GM18519 (cell line): ENCODE measurements around the gene ARMH3.
"Not testable (repeated sequence)": the region's sequence is repeated elsewhere in the genome, so short reads cannot be mapped to it uniquely, and the experiment has no call there.

ENCODE experiments used
- ATAC-seq: cut with Tn5 transposase; IDR thresholded peaks from one replicate; pipeline ENCODE4 v1.9.1; 2021; ENCODE audit warnings: mild to moderate bottlenecking, moderate library complexity; ENCODE audit not compliant: unreplicated experiment, low FRiP score

Gene ARMH3

DNA sequence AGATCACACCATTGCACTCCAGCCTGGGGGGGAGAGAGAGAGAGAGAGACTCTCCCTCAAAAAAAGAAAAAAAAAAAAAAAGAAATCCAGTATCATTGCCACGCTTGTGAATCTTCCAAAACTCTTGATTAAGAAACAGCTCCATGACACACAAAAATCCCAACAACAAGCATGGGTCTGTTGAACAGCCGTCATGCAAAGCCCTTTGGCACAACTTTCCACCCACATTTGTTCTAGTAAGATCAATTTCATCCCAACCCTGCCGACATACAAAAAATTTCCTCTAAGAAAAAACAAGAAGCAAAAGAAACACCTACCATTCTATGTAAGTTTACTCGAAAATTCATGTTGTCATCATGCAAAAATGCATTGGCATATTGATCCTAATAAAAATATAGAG, 62.8 kb downstream of the ARMH3 start:
- no peak for ATAC-seq

DNA sequence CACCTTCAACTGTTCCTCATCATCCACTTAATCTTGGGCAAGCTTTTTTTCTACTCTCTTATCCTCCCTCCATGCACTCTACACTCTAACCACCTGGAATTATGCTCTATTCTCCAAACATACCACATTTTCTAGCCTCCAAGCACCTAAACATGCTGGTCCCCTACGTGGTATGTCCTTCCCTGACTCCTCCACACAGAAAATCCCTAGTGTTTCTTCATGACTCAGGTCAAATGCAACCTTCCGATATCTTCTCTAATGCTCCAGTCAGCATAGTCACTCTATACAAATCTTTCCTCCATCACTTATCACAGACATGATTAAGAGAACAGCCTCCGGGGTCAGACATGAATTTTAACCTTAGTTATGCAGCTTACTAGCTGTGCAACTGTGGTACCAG, 68.8 kb downstream of the ARMH3 start:
- ATAC-seq = no peak

DNA sequence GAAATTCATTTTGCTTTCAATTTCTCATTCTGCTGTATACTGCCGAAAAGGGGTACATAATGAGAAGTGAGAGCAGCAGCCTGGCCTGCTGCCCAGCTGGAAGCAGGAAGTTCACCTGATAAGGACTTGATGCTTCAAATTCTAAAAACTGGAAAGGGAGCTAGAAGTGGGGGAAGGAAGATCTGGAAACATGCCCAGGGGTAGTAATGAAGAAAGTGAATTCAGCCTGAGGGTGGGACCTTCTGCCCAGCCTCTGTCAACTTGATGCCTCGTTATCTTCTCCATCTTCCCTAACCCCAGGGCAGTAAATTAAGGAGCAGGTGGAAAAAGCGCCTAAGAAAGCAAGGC, 69.4 kb downstream of the ARMH3 start:
- no peak for ATAC-seq

DNA sequence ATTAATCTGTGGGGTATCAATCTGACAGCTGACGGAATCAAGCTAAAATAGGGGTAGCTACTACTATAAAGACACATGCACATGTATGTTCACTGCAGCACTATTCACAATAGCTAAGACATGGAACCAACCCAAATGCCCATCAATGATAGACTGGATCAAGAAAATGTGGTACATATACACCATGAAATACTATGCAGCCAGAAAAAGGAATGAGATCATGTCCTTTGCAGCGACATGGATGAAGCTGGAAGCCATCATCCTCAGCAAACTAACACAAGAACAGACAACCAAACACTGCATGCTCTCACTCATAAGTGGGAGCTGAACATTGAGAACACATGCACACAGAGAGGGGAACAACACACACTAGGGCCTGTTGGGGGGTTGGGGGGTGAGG, 75.3 kb downstream of the ARMH3 start:
- not testable (repeated sequence) for ATAC-seq

DNA sequence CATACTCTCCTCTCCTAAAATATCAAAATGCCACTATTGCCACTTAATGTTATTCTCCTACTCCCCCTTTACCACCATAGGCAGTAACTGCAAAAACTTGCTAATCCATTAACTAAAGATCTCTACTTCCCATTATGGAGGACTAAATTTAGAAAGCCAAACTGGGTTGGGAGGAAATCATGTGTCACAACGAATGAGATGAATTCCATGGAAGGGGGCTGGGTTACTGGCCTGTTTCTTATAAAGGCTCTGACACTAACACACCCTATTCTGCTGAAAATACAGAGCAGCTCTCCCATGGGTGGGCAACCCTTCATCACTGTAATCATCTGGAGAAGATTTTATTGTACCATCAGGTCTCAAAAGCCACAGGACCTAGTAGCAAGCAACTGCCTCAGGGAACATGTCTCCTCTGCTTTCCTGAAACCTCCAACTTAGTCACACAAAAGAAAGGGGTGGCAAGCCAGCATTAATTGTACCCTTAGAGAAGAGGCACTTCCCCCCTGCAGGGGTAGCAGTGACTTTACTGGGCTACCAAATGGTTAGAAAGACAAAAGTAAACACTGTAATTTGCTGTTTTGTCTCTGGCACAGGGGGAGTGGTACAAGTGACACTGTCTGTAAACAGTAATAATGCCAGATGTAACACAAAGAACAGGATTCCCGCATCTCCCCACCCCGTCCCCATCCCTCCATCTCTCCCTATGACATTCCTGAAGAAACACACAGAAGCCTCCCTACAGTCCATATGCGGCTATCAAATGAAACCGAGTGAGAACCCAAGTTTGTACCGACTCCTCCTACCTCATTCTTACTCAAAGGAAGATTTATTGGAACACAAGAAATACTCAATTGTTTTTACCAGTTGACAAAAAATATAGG, 81.6 kb downstream of the ARMH3 start:
- ATAC-seq = no peak

DNA sequence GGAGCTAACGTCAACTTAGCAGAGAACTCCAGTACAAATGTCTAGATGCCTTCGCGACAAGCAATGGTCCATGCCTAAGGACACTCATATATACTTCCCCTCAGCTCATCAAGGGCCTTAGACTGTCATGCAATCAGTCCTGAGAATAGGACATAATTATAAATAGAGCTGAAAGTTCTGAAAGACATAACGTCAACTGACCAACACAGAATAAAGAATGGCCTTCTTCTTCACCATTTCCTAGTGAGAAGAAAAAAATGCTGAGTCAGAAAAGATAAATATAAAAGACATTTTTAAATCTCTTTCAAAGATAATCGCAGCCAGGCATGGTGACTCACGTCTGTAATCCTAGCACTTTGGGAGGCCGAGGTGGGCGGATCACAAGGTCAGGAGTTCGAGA, 83.2 kb downstream of the ARMH3 start:
- no peak for ATAC-seq

DNA sequence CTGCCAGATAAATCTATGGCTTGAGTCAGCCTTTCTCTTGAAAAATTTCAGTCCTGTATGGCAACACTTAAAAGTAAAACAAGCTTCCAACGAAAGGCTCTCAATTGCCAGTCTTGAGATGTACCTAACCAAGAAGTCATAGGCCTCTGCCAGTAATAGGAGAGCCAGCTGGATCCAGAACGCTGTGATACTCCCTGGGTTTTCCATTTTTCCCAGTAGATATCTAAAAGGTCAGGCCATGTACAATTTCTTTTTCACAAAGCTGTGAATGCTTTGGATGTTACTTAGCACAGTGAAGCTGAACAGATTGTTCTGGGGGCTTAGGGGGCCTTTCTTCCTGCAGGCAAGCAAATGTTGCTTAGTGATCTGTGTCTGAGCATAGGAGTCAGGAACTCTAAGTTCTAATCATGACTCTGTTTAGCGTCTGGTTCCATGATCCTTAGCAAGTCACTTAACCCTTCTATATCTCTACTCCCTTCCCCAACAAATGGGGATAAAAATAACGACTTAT, 86.5 kb downstream of the ARMH3 start:
- ATAC-seq = no peak

DNA sequence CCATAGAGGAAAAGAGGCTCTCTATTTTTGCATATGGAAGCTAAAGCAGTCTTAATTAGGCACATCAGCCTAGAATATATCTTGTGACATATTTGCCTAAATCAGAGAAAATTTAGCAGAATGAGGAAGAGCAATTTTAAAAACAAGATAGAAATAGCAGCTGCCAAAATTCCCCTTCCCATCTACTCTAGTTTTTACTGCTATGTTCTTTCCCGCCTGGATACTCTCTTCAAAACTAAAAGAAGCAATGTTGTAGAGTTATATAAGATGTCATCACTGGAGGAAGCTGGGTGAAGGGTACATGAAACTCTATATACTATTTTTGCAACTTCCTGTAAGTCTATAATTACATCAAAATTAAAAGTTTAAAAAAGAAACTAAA, 87.0 kb downstream of the ARMH3 start:
- ATAC-seq = no peak

DNA sequence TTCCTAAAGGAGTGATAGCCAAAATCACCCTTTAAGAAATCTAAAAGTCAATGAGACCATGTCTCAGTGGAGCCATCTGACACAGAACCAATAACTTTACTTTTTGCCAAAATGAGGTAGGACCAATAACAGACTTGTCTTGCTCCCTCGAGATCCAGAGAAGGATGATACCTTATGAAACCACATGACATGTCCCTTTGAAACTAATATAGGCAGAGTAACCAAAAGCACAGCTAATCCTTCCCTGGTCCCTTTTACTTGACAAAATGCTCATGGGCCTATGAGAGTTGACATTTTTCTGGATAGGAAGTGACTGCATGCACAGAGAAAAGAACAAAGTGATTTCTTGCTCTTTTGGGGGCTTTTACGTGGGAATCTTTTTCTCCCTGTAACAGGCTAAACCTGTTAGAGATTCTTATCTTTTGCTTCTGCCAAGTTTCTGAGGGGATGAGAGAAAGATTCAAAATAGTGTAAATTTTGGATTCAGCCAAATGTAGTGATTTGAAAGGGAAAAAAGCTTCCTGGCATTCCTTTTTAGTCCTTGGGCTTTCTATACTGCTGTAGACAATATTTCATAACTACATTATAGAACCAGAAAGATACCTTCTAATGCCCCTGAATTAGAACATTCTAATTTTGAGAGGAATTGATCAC, 87.6 kb downstream of the ARMH3 start:
- ATAC-seq = no peak

DNA sequence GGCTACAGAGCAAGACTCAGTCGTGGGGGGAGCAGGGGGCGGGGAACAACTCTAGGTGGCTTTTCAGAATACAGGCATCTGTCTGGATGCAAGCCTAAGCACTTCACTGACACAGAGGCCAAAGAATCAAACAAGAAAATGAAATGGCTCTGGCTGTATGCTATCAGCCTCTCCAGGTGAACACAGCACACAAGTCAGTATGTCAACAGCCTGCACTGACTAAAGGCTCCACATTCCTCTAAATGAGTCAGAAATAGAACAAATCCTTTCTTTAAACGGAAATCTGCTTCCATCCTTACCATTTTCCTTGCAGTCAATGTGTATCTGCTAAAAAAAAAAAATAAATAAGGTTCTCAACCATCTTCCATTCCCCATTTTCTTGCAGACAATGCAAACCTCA, 88.3 kb downstream of the ARMH3 start:
- ATAC-seq = no peak

DNA sequence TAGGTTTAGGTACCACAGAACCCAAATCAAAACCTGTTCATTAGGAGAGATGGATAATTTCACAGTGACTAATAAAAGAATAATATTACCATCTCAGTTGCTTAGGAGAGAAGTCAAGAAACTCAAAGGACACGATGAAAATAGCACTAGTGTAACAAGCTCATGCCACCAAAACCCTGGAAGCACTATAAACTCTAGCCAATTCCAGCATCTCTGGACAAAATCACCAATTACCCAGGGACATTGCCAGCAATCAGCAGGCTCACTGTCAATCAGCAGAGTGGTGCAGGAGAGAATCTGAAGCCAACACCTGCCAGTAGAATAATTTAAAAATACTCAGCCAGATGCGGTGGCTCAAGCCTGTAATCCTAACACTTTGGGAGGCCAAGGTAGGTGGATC, 88.9 kb downstream of the ARMH3 start:
- no peak for ATAC-seq

DNA sequence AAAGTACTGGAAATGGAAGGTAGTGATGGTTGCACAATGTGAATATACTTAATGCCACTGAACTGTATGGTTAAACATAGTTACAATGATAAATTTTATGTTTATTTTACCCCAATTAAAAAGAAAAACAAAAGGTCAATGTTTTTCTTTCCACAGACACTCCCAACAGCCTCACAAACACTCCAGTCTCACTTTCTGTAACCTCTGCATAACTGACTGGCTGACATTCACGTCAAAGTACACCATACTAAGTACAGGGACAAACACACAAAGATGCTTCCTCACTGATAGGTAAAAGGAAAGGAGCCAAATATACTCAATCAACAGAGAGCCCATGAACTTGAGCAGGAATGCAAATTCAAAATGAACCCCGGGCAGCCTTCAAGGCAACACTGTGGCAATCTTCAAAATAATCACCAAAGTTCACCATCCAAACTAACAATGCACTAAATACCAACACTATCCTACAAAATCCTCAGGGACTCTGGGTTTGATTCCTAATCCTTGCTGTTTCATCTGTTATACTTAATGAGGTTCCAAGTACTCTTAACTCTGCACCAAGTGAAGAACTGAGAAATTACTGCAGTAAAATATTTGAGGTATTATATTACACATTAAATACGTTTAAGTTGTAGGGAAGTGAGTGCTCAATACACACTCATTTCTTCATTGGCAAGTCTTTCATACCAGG, 90.8 kb downstream of the ARMH3 start:
- ATAC-seq = no peak

DNA sequence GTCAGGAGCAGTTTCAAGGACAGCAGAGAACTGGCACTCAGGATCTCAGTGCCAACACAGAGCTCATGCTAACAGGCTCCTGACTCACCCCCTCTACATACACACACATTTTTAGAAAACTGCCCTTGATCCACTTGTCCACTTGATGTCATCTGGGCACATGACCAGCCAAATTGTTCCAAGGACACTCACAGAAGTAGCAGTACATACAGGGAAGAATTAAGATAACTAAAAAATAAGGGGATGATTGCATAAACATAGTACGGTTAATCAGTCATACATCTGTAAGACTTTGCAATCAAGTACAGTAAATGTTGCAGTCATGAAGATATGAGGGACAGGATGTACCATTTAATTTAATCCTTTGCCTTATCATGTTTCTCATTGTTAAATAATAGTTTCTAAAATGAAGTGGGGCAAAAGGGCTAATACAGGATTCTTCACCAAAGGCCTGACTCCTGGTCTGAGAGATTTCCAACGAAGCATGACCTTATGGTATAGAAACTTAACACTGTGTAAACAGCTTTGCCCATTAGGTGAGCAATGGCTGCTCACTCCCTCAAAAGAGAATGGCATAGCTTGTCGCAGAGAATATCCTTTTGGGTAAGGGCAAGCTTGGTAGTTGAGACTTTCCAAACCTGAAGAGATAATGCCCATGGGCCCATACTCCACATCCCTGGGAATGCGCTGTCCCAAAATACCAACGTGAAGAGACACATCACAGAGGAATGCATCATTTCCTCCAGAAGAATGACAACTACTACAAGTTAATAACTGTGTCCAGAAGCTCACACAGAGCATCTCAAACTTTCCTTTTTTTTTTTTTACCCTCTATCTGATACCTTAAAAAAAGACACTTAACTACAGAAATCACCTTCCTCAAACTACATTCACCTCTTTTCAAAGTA, 94.1 kb downstream of the ARMH3 start:
- no peak for ATAC-seq

DNA sequence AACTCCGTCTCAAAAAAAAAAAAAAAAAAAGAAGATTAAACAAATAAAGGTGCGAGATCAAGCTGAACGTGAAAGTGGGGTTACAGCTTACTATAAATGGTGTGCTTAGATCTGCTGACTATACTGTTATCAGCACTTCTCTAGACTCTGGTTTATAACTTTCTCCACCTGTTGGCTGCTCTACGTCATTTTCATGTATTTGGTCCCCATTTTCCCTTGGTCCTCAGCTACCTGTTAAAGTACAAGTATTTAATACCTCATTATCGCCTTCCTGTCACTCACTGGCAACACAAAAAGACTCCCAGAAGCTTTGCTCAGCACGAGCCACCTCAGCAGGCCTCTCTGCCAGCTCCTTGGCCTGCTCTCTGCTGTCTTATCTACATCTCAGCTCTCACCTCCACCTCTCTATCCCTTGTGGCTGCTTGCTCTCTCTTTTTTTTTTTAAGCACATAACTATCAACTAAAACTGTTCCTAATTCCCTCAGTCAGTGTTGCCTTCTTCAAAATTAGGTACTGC, 95.0 kb downstream of the ARMH3 start:
- no peak for ATAC-seq

DNA sequence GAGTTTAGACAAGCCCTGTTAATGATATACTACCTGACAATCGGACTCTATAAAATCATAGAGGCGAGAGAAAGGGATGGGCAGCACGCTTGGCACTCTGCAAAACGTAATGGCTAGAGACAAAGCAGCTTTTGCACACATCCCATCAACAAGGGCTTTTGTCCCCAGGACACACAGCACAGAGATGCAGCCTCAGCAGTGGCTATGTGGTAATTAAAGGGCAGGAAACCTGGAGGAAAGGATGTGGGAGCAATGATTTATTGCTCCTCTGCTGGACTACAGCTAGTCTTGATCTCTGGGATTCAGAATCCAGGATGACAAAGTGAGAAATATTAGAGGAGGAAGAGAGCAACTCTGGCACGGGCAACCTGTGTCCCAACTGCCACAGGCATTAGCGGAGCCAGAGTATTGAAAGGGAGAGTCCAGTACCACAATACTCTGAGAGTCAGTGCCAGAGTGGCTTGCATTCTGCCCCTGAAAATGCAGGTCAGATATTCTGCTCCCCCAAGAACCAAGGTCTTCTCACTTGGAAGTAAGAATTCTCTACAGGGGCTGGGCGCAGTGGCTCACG, 96.5 kb downstream of the ARMH3 start:
- no peak for ATAC-seq

DNA sequence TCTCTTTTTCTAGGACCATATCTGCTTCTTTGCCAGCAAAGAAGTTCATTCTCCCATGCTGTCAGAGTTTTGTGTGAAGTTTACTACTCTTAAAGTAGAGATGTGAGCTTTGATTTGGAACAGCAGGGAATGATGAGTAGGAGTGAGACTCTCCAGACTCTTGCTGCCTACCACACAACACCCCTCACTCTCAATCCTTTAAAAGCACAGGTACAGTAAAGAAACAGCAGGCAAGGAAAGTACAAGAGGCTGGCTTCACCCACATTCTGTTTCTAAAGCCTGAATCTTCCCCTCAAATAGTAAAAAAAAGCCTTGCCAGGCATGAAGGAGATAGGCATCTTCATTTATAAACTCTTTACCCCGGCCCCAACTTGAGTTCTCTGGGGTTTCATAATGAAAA, 97.3 kb downstream of the ARMH3 start:
- no peak for ATAC-seq

DNA sequence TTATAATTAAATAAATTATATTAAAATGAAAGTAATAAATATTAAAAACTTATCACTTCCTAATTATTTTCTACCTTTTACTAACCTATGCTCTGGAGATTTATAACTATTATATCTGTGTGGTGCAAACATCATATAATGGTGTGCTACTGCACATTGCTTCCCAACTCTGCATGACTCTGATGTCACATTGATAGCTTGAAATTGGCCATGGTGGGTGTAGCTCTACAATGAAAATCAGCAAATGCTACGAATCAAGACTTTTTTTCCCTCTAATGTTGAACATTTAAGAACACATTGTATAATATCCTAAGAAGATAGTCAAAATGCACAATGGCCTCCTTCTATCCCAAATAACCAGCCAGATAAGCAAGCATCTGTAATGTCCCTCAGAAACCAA, 99.1 kb downstream of the ARMH3 start:
- ATAC-seq = no peak

DNA sequence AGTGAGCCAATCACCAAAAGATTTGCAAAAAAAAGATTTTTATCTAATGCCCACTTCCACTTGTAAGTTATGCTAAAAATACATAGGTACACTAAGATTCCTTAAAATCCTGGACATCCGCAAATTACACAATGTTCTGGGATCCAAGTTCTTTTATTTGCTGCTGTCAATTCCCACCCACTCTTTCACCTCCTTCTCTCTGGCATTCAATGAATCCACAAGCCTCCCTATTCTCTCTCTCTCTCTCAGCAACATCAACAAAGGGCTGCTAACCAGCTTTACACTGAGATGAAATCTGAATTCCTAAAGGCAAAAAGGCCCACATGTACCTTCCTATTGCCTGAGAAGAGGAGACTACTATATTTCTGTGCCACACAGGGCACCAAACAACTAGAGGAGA, 99.9 kb downstream of the ARMH3 start:
- no peak for ATAC-seq

DNA sequence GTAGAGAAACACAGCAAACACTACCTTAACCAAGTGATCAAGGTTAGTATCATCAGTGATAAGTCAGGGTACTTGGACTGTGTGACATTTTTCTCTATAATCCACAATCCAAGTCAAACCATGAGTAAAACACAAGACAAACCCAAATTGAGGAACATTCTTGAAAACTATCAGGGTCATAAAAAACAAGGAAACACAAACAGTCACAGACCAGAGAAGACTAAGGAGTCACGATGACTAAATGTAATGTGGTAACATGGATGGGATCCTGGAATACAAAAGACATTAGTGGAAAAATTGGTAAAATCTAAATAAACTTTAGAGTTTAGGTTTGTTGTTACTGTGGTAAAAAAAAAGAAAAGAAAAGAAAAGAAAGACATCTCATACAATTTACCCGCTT, 103.8 kb downstream of the ARMH3 start:
- no peak for ATAC-seq

DNA sequence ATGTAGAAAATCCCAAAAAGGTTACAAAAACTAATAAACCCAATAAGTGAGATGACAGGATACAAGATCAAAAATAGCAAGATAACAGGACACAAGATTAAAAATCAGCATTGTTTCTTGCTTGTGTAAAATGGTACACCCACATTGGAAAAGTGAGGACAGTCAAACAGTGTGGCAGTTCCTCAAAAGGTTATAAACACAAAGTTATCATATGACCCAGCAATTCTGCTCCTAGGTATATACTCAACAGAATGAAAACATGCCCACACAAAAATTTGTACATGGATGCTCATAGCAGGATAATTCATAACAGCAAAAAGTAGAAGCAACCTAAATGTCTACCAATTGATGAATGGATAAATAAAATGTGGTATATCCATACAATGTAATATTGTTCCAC, 105.8 kb downstream of the ARMH3 start:
- ATAC-seq = no peak
